HepG2 (cell line): ENCODE results near the gene LZTS2. TPM values are rescaled to one million over a fixed set of nuclear protein-coding genes. Genes with fewer than 3 reads are reported as not detected.
A peak's percentile ranks its signal among the peaks of the same experiment; 100 is the strongest.

Source experiments
- ATAC-seq: fragments of 200-7000 bp; cut with Tn5 transposase; 3 replicates; pipeline ENCODE4 v1.9.1; 2020; ENCODE audit warnings: mild to moderate bottlenecking, moderate library complexity
- BruUV-seq: library from RNA; stranded (reverse); fragments of 400-500 nt; replicated peaks from 2 replicates; lab custom pipeline; 2021; lab: Mats Ljungman, UMichigan
- CTCF ChIA-PET: fragments of 300-600 bp; formaldehyde crosslinking; extraction: SDS; loops from one replicate; lab custom pipeline; 2021; ENCODE audit warnings: low total read pairs, inconsistent platforms, low intra/inter-chr PET ratio; lab: Yijun Ruan, JAX
- POLR2A ChIA-PET: fragments of 350-600 bp; sonication (Branson Sonifier 250); formaldehyde crosslinking; loops from one replicate; lab custom pipeline; 2020; ENCODE audit warnings: antibody characterized with exemption, inconsistent platforms; lab: Yijun Ruan, JAX
- DNase-seq: peaks from one replicate; pipeline ENCODE4 v3.0.0-alpha.2; 2015; ENCODE audit warnings: low spot score
- FAIRE-seq: peaks from 3 replicates; lab custom pipeline; 2011; peaks lifted over from hg19 to GRCh38; lab: Jason Lieb, UNC
- H2AFZ ChIP-seq: one replicate; pipeline ENCODE4 v1.6.1; 2011; ENCODE audit warnings: low read length, inconsistent platforms
- H3K27ac ChIP-seq: fragments of 300-600 bp; 3 replicates; pipeline ENCODE4 v1.8.0; 2011; ENCODE audit warnings: mixed run types, mild to moderate bottlenecking, mixed read lengths, low read length, inconsistent platforms; ENCODE audit not compliant: insufficient read depth; ENCODE audit errors: extremely low read length
- H3K27me3 ChIP-seq, 2 experiments: fragments of 200-600 bp in 1 of 2; 2 replicates in 1 of 2; 3 replicates in 1 of 2; pipeline versions ENCODE4 v1.6.0 to v1.8.0; 2011; ENCODE audit warnings: low read length in 2 of 2, mild to moderate bottlenecking in 2 of 2, moderate library complexity in 2 of 2, inconsistent platforms in 1 of 2; ENCODE audit not compliant: insufficient read depth in 2 of 2, control insufficient read depth in 1 of 2
- H3K36me3 ChIP-seq, 2 experiments: fragments of 200-600 bp in 1 of 2; replicated peaks in 1 of 2; 2 replicates in 1 of 2; 3 replicates in 1 of 2; pipeline versions ENCODE4 v1.5.1 to v1.8.0; 2011; ENCODE audit warnings: low read length in 2 of 2, inconsistent platforms in 1 of 2; ENCODE audit not compliant: insufficient read depth in 2 of 2, control insufficient read depth in 1 of 2
- H3K4me1 ChIP-seq: 2 replicates; pipeline ENCODE4 v1.5.1; 2012; ENCODE audit warnings: low read length, inconsistent platforms; ENCODE audit not compliant: insufficient read depth
- H3K4me2 ChIP-seq: 2 replicates; pipeline ENCODE4 v1.6.0; 2011; ENCODE audit warnings: low read depth, low read length, inconsistent platforms
- H3K4me3 ChIP-seq, 3 experiments: fragments of 200-600 bp in 1 of 3; sonication (generic), shearing (Covaris generic) in 1 of 3; replicated peaks in 1 of 3; 2 replicates each; pipeline ENCODE4 v1.5.1; 2011 to 2016; ENCODE audit warnings: low read length in 3 of 3, inconsistent platforms in 2 of 3, low read depth in 2 of 3, mild to moderate bottlenecking in 2 of 3, control low read depth in 1 of 3, mixed read lengths in 1 of 3; ENCODE audit not compliant: insufficient read depth in 1 of 3
- H3K79me2 ChIP-seq: one replicate; pipeline ENCODE4 v1.6.1; 2011; ENCODE audit warnings: low read length, inconsistent platforms; ENCODE audit not compliant: insufficient read depth
- H3K9ac ChIP-seq: 2 replicates; pipeline ENCODE4 v1.6.0; 2011; ENCODE audit warnings: mild to moderate bottlenecking, low read depth, low read length, inconsistent platforms; ENCODE audit not compliant: insufficient read depth
- H3K9me3 ChIP-seq: 2 replicates; pipeline ENCODE4 v1.5.1; 2012; ENCODE audit warnings: mild to moderate bottlenecking, low read length
- H4K20me1 ChIP-seq: 2 replicates; pipeline ENCODE4 v1.6.0; 2011; ENCODE audit warnings: inconsistent platforms, mild to moderate bottlenecking, low read length, moderate library complexity; ENCODE audit not compliant: insufficient read depth
- ARNT2 ChIP-seq: sonication (generic); formaldehyde crosslinking; IDR thresholded peaks from 2 replicates; pipeline ENCODE4 v1.8.0; 2022; ENCODE audit warnings: mild to moderate bottlenecking, low read depth, missing genetic modification reagents, moderate library complexity
- BRCA1 ChIP-seq: sonication (generic); formaldehyde crosslinking; IDR thresholded peaks from 2 replicates; pipeline ENCODE4 v1.4.0; 2020; ENCODE audit warnings: missing genetic modification reagents
- DR1 ChIP-seq: sonication (generic); formaldehyde crosslinking; IDR thresholded peaks from 2 replicates; pipeline ENCODE4 v1.8.0; 2021; ENCODE audit warnings: mild to moderate bottlenecking, missing genetic modification reagents, inconsistent platforms
- GABPA ChIP-seq, 2 experiments: IDR thresholded peaks; 2 replicates each; pipeline ENCODE4 v1.6.1; 2011 to 2016; ENCODE audit warnings: low read depth in 2 of 2, low read length in 1 of 2, missing biosample characterization in 1 of 2, missing genetic modification characterization in 1 of 2
- GMEB2 ChIP-seq: IDR thresholded peaks from 2 replicates; pipeline ENCODE4 v1.6.1; 2016; ENCODE audit warnings: missing biosample characterization, missing genetic modification reagents, low read depth
- MEIS1 ChIP-seq: sonication (generic); formaldehyde crosslinking; IDR thresholded peaks from 2 replicates; pipeline ENCODE4 v1.9.0; 2021; ENCODE audit warnings: mild to moderate bottlenecking, missing genetic modification reagents, moderate library complexity, borderline replicate concordance
- MYC ChIP-seq: sonication (generic); formaldehyde crosslinking; IDR thresholded peaks from 2 replicates; pipeline ENCODE4 v1.9.0; 2021; ENCODE audit warnings: missing genetic modification reagents, borderline replicate concordance
- PPARG ChIP-seq: conservative IDR thresholded peaks from 2 replicates; pipeline ENCODE4 v1.6.1; 2016; ENCODE audit warnings: missing biosample characterization, missing genetic modification reagents
- SAP130 ChIP-seq: IDR thresholded peaks from 2 replicates; pipeline ENCODE4 v1.6.1; 2016; ENCODE audit warnings: low read depth
- TARDBP ChIP-seq: sonication (generic); formaldehyde crosslinking; IDR thresholded peaks from 2 replicates; pipeline ENCODE4 v1.8.0; 2022; ENCODE audit warnings: mild to moderate bottlenecking, missing genetic modification reagents
- ZIK1 ChIP-seq: sonication (generic); formaldehyde crosslinking; IDR thresholded peaks from 2 replicates; pipeline ENCODE4 v1.5.0; 2020; ENCODE audit warnings: mild to moderate bottlenecking, low read depth, missing genetic modification reagents, borderline replicate concordance
- ZNF547 ChIP-seq: sonication (generic); formaldehyde crosslinking; IDR thresholded peaks from 2 replicates; pipeline ENCODE4 v1.5.1; 2020; ENCODE audit warnings: mild to moderate bottlenecking, missing genetic modification reagents
- ZSCAN29 ChIP-seq: sonication (generic); formaldehyde crosslinking; conservative IDR thresholded peaks from 2 replicates; pipeline ENCODE4 v1.4.0; 2020; ENCODE audit warnings: mild to moderate bottlenecking, missing genetic modification reagents
- WGBS: methylation state at CpG from one replicate; pipeline ENCODE4 v1.1.6; 2017; ENCODE audit warnings: low lambda C conversion rate; 5-methylcytosine and 5-hydroxymethylcytosine counted together
- in situ Hi-C: cut with HindIII; loops from 2 replicates; pipeline ENCODE4 v1.10.0; 2017; ENCODE audit warnings: low pct_unique_long_range_greater_than_20kb; ENCODE audit not compliant: extremely low pct_ligation_motif_present
- intact Hi-C: fragments of 100-400 bp; cut with micrococcal nuclease; formaldehyde crosslinking; loops from one replicate; pipeline ENCODE4 v1.10.0; 2022; ENCODE audit not compliant: unreplicated experiment
- polyA plus RNA-seq, 8 experiments: library from polyadenylated mRNA; depleted of rRNA in 3 of 8; stranded (reverse) in 7 of 8; unstranded in 1 of 8; fragments of >200 nt; fragmentation: Illumina TruSeq in 4 of 8; extraction: Trizol in 4 of 8; gene quantifications; 2 replicates each; pipeline versions ENCODE4 v1.2.1 to v1.2.3, GENCODE V29; 2011 to 2016; ENCODE audit warnings: low read depth in 4 of 8, missing spikeins in 1 of 8, mixed read lengths in 1 of 8; ENCODE audit not compliant: insufficient read depth in 1 of 8
- total RNA-seq, 5 experiments: library from RNA; depleted of rRNA; stranded (reverse); fragments of >200 nt; fragmentation: Illumina TruSeq; extraction: Trizol; gene quantifications; 2 replicates each; pipeline ENCODE4 v1.2.3, GENCODE V29; 2016; ENCODE audit warnings: low read depth in 1 of 5
- TF ChIP-seq, protein P1 (sequence below): sonication (generic); formaldehyde crosslinking; IDR thresholded peaks from 2 replicates; pipeline ENCODE4 v1.4.0; 2020; ENCODE audit warnings: mild to moderate bottlenecking, missing genetic modification reagents, borderline replicate concordance
- TF ChIP-seq, protein P2 (sequence below): IDR thresholded peaks from 2 replicates; pipeline ENCODE4 v1.6.1; 2012; ENCODE audit warnings: inconsistent platforms
- TF ChIP-seq, protein P3 (sequence below): sonication (generic); formaldehyde crosslinking; IDR thresholded peaks from 2 replicates; pipeline ENCODE4 v1.8.0; 2022; ENCODE audit warnings: mild to moderate bottlenecking, missing genetic modification reagents

The LZTS2 gene
- total and polyA plus RNA-seq, 2 of the 13 experiments (the other 11 are each of a cell fraction or from before 2014, with no cell fraction given), result 43.6 to 65.6 TPM

DNA sequence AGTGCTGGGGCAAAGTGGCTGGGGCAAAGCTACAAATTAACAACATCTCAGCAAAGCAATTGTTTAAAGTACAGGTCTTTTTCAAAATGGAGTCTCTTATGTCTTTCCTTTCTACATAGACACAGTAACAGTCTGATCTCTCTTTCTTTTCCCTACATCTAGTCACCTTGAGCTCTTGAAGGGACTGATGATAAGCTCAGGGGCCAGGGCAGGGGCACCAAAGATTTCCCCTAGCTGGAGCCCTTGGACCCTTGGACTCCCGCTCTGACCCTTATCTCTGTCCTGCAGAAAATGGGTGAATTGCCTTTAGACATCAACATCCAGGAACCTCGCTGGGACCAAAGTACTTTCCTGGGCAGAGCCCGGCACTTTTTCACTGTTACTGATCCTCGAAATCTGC lies 34.8 kb downstream of the LZTS2 start (continued):
- TF ChIP-seq PPARG, result peak; percentile 59
- peak; percentile 57; the same call in 1 of the 2 replicates for TF ChIP-seq ZSCAN29
- TF ChIP-seq, protein P1, sequence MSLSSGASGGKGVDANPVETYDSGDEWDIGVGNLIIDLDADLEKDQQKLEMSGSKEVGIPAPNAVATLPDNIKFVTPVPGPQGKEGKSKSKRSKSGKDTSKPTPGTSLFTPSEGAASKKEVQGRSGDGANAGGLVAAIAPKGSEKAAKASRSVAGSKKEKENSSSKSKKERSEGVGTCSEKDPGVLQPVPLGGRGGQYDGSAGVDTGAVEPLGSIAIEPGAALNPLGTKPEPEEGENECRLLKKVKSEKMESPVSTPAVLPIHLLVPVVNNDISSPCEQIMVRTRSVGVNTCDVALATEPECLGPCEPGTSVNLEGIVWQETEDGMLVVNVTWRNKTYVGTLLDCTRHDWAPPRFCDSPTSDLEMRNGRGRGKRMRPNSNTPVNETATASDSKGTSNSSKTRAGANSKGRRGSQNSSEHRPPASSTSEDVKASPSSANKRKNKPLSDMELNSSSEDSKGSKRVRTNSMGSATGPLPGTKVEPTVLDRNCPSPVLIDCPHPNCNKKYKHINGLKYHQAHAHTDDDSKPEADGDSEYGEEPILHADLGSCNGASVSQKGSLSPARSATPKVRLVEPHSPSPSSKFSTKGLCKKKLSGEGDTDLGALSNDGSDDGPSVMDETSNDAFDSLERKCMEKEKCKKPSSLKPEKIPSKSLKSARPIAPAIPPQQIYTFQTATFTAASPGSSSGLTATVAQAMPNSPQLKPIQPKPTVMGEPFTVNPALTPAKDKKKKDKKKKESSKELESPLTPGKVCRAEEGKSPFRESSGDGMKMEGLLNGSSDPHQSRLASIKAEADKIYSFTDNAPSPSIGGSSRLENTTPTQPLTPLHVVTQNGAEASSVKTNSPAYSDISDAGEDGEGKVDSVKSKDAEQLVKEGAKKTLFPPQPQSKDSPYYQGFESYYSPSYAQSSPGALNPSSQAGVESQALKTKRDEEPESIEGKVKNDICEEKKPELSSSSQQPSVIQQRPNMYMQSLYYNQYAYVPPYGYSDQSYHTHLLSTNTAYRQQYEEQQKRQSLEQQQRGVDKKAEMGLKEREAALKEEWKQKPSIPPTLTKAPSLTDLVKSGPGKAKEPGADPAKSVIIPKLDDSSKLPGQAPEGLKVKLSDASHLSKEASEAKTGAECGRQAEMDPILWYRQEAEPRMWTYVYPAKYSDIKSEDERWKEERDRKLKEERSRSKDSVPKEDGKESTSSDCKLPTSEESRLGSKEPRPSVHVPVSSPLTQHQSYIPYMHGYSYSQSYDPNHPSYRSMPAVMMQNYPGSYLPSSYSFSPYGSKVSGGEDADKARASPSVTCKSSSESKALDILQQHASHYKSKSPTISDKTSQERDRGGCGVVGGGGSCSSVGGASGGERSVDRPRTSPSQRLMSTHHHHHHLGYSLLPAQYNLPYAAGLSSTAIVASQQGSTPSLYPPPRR, result peak; percentile 55; the same call in 1 of the 2 replicates
- TF ChIP-seq MEIS1 (CRISPR knock-in tag), result 0 out of 2 replicates have a peak, but pooled peaks have one; percentile 33
- TF ChIP-seq SAP130 (CRISPR knock-in tag), result peak; percentile 41; the same call in 1 of the 2 replicates

GRCh38 chr10:101035314-101035713 lies 35.7 kb downstream of the LZTS2 start:
- no peak for FAIRE-seq
- H3K79me2 ChIP-seq, result no peaks in the 10 kb centered on the region
- no peak for DNase-seq
- H3K9ac ChIP-seq, result no peak overlapping the region
- ChIA-PET POLR2A (interaction anchor here (1.2 to 1.5 kb wide), 3 partner anchors 8 to 30 kb away, joined by 3 to 15 read pairs (median 12); partner anchors contain the start of gene KAZALD1), CTCF (no interaction called here)
- H3K27ac ChIP-seq, result no peak overlapping the region
- 100% methylated on average over 2 of the region's 7 CpGs for WGBS
- ATAC-seq, result no peak
- no peak overlapping the region for H3K4me3 ChIP-seq
- H3K36me3 ChIP-seq, result peaks cover 9 to 31% of the 10 kb centered on the region in 2 experiments; a peak in 3 of 5 replicates
- in situ Hi-C loops, result no loop called here
- H3K4me2 ChIP-seq, result no peak overlapping the region
- H3K9me3 ChIP-seq, result no peaks in the 10 kb centered on the region
- H3K4me1 ChIP-seq, result peaks cover 46% of the 10 kb centered on the region
- no TSS peak for BruUV-seq
- intact Hi-C loops, result no loop called here
- H4K20me1 ChIP-seq, result no peaks in the 10 kb centered on the region
- no peaks in the 10 kb centered on the region; a peak in 1 of 5 replicates for H3K27me3 ChIP-seq
- H2AFZ ChIP-seq, result no peak overlapping the region
- TF ChIP-seq GMEB2 (CRISPR knock-in tag), result no peak
- no peak for TF ChIP-seq BRCA1 (CRISPR knock-in tag)
- TF ChIP-seq TARDBP, result no peak
- TF ChIP-seq, protein P2, sequence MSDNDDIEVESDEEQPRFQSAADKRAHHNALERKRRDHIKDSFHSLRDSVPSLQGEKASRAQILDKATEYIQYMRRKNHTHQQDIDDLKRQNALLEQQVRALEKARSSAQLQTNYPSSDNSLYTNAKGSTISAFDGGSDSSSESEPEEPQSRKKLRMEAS, result no peak
- TF ChIP-seq, protein P3, sequence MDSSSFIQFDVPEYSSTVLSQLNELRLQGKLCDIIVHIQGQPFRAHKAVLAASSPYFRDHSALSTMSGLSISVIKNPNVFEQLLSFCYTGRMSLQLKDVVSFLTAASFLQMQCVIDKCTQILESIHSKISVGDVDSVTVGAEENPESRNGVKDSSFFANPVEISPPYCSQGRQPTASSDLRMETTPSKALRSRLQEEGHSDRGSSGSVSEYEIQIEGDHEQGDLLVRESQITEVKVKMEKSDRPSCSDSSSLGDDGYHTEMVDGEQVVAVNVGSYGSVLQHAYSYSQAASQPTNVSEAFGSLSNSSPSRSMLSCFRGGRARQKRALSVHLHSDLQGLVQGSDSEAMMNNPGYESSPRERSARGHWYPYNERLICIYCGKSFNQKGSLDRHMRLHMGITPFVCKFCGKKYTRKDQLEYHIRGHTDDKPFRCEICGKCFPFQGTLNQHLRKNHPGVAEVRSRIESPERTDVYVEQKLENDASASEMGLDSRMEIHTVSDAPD (CRISPR knock-in tag), result no peak
- TF ChIP-seq ARNT2 (CRISPR knock-in tag), result no peak
- TF ChIP-seq DR1 (CRISPR knock-in tag), result no peak
- no peak for TF ChIP-seq GABPA (IDR thresholded peaks at IDR 0.05; ENCODE audit: low read depth, low read length)
- TF ChIP-seq GABPA (CRISPR knock-in tag; IDR thresholded peaks at IDR 0.05; ENCODE audit: low read depth), result no peak
- TF ChIP-seq ZNF547, result no peak
- TF ChIP-seq ZIK1 (CRISPR knock-in tag), result no peak
- TF ChIP-seq MYC (CRISPR knock-in tag), result no peak
